SK-N-MC (cell line): ENCODE measurements around the gene RYR3.

Source experiments
- EZH2 ChIP-seq: fragments of 200-600 bp; sonication (generic); IDR thresholded peaks from one replicate; pipeline ENCODE4 v1.6.1; 2017; ENCODE audit warnings: antibody characterized with exemption
- POLR2AphosphoS5 ChIP-seq: IDR thresholded peaks from 2 replicates; pipeline ENCODE4 v1.6.1; 2012; ENCODE audit warnings: mild to moderate bottlenecking, low read depth, low read length, borderline replicate concordance

DNA sequence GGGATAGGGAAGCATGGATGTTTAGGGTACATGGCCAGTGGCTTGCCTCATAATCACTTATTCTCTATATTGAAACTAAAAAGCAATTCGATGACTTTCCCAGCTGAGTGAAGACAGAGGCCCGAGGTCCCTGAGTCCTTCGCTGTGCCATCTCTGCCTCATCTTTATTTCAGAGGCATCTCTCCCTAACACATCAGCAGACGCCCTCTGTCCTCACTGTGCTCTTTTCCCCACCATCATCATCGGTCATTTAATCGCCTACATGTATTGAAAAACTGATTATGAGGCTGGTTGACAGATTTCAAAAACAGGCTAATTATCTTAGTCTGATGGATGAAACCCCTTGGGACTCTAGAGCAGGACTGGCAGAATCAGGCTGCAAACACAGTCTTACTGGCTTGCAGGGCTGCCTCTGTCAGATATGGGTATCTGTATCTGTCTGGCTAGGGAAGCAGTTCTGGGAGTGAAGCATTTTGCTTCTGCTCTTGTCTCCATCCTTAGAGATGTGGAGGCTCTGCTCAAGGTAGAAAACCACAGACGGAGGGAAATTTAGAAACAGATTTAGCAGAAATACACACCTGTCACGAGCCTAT lies 366.6 kb downstream of the RYR3 start:
- no peak for TF ChIP-seq POLR2AphosphoS5
- no peak for TF ChIP-seq EZH2
